SKM-1 treated with dmso at 0.1 percent for 144 hours (cell line): ENCODE results near the gene KDM4B.

Source experiments
- DNase-seq: peaks from one replicate; lab custom pipeline; 2025; ENCODE audit not compliant: unreplicated experiment; lab: John Stamatoyannopoulos, UW

KDM4B gene

GRCh38 chr19:5048727-5049553 is 80.0 kb downstream of the KDM4B start:
- DNase-seq = no peak

GRCh38 chr19:5049561-5049960 is 80.6 kb downstream of the KDM4B start:
- DNase-seq = no peak

GRCh38 chr19:5050067-5050656 is 81.2 kb downstream of the KDM4B start:
- no peak for DNase-seq

GRCh38 chr19:5050905-5051304 is 82.0 kb downstream of the KDM4B start:
- DNase-seq = no peak

GRCh38 chr19:5051619-5052018 is 82.7 kb downstream of the KDM4B start:
- no peak for DNase-seq

- DNase-seq = no peak
These were observed 83.6 kb downstream of the KDM4B start for GRCh38 chr19:5052515-5052914.

GRCh38 chr19:5052945-5053485 is 84.1 kb downstream of the KDM4B start:
- DNase-seq = no peak

GRCh38 chr19:5053661-5054060 is 84.7 kb downstream of the KDM4B start:
- no peak for DNase-seq

GRCh38 chr19:5054551-5055456 is 85.9 kb downstream of the KDM4B start:
- no peak for DNase-seq

- DNase-seq = no peak
These were observed 86.5 kb downstream of the KDM4B start for GRCh38 chr19:5055457-5055776.

- DNase-seq = no peak
These were observed 88.9 kb downstream of the KDM4B start for GRCh38 chr19:5057860-5058259.

GRCh38 chr19:5058521-5059212 is 89.8 kb downstream of the KDM4B start:
- no peak for DNase-seq

- no peak for DNase-seq
These were observed 90.3 kb downstream of the KDM4B start for GRCh38 chr19:5059213-5059574.

- no peak for DNase-seq
These were observed 90.9 kb downstream of the KDM4B start for GRCh38 chr19:5059793-5060192.

- DNase-seq = no peak
These were observed 93.3 kb downstream of the KDM4B start for GRCh38 chr19:5062195-5062594.

GRCh38 chr19:5062799-5063198 is 93.9 kb downstream of the KDM4B start:
- DNase-seq = no peak

GRCh38 chr19:5063873-5064645 is 95.1 kb downstream of the KDM4B start:
- DNase-seq = no peak

GRCh38 chr19:5064896-5065295 is 96.0 kb downstream of the KDM4B start:
- DNase-seq = no peak

GRCh38 chr19:5065663-5066093 is 96.8 kb downstream of the KDM4B start:
- no peak for DNase-seq

GRCh38 chr19:5066768-5067167 is 97.9 kb downstream of the KDM4B start:
- DNase-seq = no peak
